CD14-positive monocyte (primary cell): ENCODE results near the gene SBSN. TPM values are rescaled to one million over a fixed set of nuclear protein-coding genes. Genes with fewer than 3 reads are reported as not detected.
A peak's percentile ranks its signal among the peaks of the same experiment; 100 is the strongest.

Experiments used
- DNase-seq, 3 donors: peaks; one replicate each; pipeline ENCODE4 v3.0.0-alpha.2; 2011 to 2022
- H2AFZ ChIP-seq: 2 replicates; pipeline ENCODE4 v1.6.0; 2012; ENCODE audit warnings: mild to moderate bottlenecking, low read depth, low read length, inconsistent platforms; ENCODE audit not compliant: insufficient read depth, poor library complexity, severe bottlenecking
- H3K27ac ChIP-seq, 2 donors: 1 replicate in 1 of 2; 2 replicates in 1 of 2; pipeline ENCODE4 v1.5.1; 2012 to 2013; ENCODE audit warnings: low read length in 2 of 2, control low read depth in 1 of 2, inconsistent platforms in 1 of 2, low read depth in 1 of 2, mild to moderate bottlenecking in 1 of 2
- H3K27me3 ChIP-seq, 2 donors: one replicate each; pipeline versions ENCODE4 v1.6.0 to v1.6.1; 2011 to 2013; ENCODE audit warnings: low read length in 2 of 2; ENCODE audit not compliant: control insufficient read depth in 2 of 2, insufficient read depth in 2 of 2
- H3K36me3 ChIP-seq, 2 donors: replicated peaks in 1 of 2; 1 replicate in 1 of 2; 2 replicates in 1 of 2; pipeline versions ENCODE4 v1.5.1 to v1.6.1; 2012 to 2013; ENCODE audit warnings: low read length in 2 of 2, control low read depth in 1 of 2, inconsistent platforms in 1 of 2, mild to moderate bottlenecking in 1 of 2; ENCODE audit not compliant: insufficient read depth in 2 of 2, control insufficient read depth in 1 of 2
- H3K4me1 ChIP-seq, 2 donors: 1 replicate in 1 of 2; 2 replicates in 1 of 2; pipeline versions ENCODE4 v1.5.1 to v1.6.1; 2012 to 2013; ENCODE audit warnings: low read length in 2 of 2, control low read depth in 1 of 2, inconsistent platforms in 1 of 2, mild to moderate bottlenecking in 1 of 2, moderate library complexity in 1 of 2; ENCODE audit not compliant: insufficient read depth in 2 of 2, control insufficient read depth in 1 of 2
- H3K4me2 ChIP-seq: replicated peaks from 2 replicates; pipeline ENCODE3; 2012; ENCODE audit warnings: low read length, moderate library complexity, mild to moderate bottlenecking; ENCODE audit not compliant: poor library complexity, severe bottlenecking; ENCODE audit errors: extremely low read depth
- H3K4me3 ChIP-seq, 3 experiments: fragments of 200-600 bp in 1 of 3; sonication (generic) in 1 of 3; replicated peaks in 1 of 3; 1 replicate in 2 of 3; 2 replicates in 1 of 3; pipeline ENCODE4 v1.5.1; 2011 to 2013; ENCODE audit warnings: low read length in 3 of 3, mild to moderate bottlenecking in 3 of 3, control low read depth in 2 of 3, low read depth in 2 of 3, inconsistent platforms in 1 of 3, moderate library complexity in 1 of 3
- H3K79me2 ChIP-seq: 2 replicates; pipeline ENCODE4 v1.6.0; 2012; ENCODE audit warnings: mild to moderate bottlenecking, control low read depth, inconsistent platforms, low read length, moderate library complexity; ENCODE audit not compliant: insufficient read depth
- H3K9ac ChIP-seq: 2 replicates; pipeline ENCODE4 v1.6.0; 2017; ENCODE audit warnings: low read length, mild to moderate bottlenecking; ENCODE audit not compliant: insufficient read depth, poor library complexity, severe bottlenecking
- H3K9me3 ChIP-seq, 2 donors: replicated peaks in 1 of 2; 1 replicate in 1 of 2; 2 replicates in 1 of 2; pipeline versions ENCODE4 v1.5.1 to v1.6.1; 2012 to 2013; ENCODE audit warnings: low read length in 2 of 2, control low read depth in 1 of 2; ENCODE audit not compliant: control insufficient read depth in 1 of 2, insufficient read depth in 1 of 2
- H4K20me1 ChIP-seq: 2 replicates; pipeline ENCODE4 v1.6.0; 2012; ENCODE audit warnings: mild to moderate bottlenecking, low read length, control low read depth, moderate library complexity; ENCODE audit not compliant: insufficient read depth
- H3K27ac Mint-ChIP-seq, 7 donors: one replicate each; pipeline ENCODE4 v1.8.0; 2020; ENCODE audit warnings: mild to moderate bottlenecking in 7 of 7, mixed read lengths in 7 of 7, moderate library complexity in 6 of 7, inconsistent platforms in 2 of 7
- H3K27me3 Mint-ChIP-seq, 3 donors: one replicate each; pipeline ENCODE4 v1.8.0; 2021 to 2022; ENCODE audit warnings: low read depth in 3 of 3, mild to moderate bottlenecking in 3 of 3, mixed read lengths in 3 of 3, moderate library complexity in 3 of 3, inconsistent platforms in 1 of 3
- H3K36me3 Mint-ChIP-seq, 2 donors: one replicate each; pipeline ENCODE4 v1.8.0; 2020; ENCODE audit warnings: mixed read lengths in 2 of 2, inconsistent platforms in 1 of 2, mild to moderate bottlenecking in 1 of 2
- H3K4me1 Mint-ChIP-seq: one replicate; pipeline ENCODE4 v1.8.0; 2020; ENCODE audit warnings: mild to moderate bottlenecking, mixed read lengths
- H3K4me3 Mint-ChIP-seq, 2 donors: one replicate each; pipeline ENCODE4 v1.8.0; 2020; ENCODE audit warnings: mild to moderate bottlenecking in 2 of 2, mixed read lengths in 2 of 2, moderate library complexity in 1 of 2
- H3K9me3 Mint-ChIP-seq, 7 donors: one replicate each; pipeline ENCODE4 v1.8.0; 2020 to 2022; ENCODE audit warnings: mixed read lengths in 7 of 7, mild to moderate bottlenecking in 6 of 7, moderate library complexity in 6 of 7, inconsistent platforms in 2 of 7
- WGBS: methylation state at CpG from one replicate; pipeline ENCODE4 v1.1.5; 2013; ENCODE audit warnings: missing lambda C conversion rate; ENCODE audit not compliant: insufficient coverage; 5-methylcytosine and 5-hydroxymethylcytosine counted together
- intact Hi-C, 2 donors: fragments of 100-400 bp; cut with micrococcal nuclease; formaldehyde crosslinking; loops; one replicate each; pipeline versions ENCODE4 v1.15.0 to v1.15.1; 2023
- polyA plus RNA-seq, 3 donors: library from polyadenylated mRNA; depleted of rRNA in 1 of 3; unstranded in 2 of 3; stranded (reverse) in 1 of 3; fragments of 300-500 nt in 2 of 3; fragments of >200 nt in 1 of 3; fragmentation: Illumina TruSeq in 2 of 3; gene quantifications; 1 replicate in 2 of 3; 2 replicates in 1 of 3; pipeline ENCODE4 v1.2.3, GENCODE V29; 2012 to 2021
- TF ChIP-seq, protein P1 (sequence below): fragments of 200-600 bp; IDR thresholded peaks from one replicate; pipeline ENCODE4 v1.8.0; 2022; ENCODE audit warnings: antibody characterized with exemption, mild to moderate bottlenecking

The SBSN gene
- polyA plus RNA-seq, 3 donors, result not detected

DNA sequence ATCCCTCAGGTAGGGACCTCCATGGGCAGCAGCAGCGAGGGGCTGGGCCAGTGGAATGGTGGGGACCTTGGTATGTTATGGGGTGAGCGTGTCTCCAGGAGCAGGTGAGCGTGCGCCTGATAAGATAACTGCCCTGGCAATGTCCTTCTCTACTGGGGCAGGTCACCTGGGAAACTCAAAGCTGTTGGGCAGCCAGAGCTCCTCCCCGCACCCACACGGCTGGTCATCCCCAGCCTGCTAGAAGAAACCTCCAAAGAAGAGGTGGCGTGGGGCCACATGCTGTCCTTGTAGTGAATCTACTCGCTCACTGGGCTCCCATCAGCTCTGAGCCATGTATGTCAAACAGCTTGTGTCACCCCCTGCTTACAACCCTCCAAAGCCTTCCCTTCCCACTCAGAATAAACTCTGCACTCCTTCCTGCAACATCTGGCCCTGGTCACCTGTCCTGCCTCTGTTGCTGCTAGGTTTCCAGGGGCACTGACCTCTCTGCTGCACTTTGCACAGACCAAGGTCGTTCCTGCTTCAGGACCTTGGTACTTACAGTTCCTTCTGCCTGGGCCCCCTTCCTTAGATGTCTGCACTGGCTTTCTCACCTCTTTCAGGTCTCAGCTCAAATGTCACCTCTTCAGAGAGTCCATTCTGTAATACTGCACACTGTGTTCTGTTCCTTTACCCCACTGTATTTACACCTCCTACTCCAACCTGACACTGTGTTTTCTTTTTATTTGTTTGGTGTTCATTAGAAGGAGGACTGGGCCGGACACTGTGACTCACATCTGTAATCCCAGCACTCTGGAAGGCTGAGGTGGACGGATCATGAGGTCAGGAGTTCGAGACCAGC is 37.1 kb upstream of the SBSN start:
- no peaks in the 10 kb centered on the region for H4K20me1 ChIP-seq
- no peak overlapping the region for H3K27ac Mint-ChIP-seq
- H3K36me3 Mint-ChIP-seq, result no peaks in the 10 kb centered on the region
- H3K36me3 ChIP-seq, result no peaks in the 10 kb centered on the region
- H3K27me3 Mint-ChIP-seq, result peaks cover 4 to 21% (median 12%) of the 10 kb centered on the region in 3 donors
- intact Hi-C loops, result no loop called here
- 93% methylated on average over 9 of the region's 12 CpGs for WGBS
- H3K9ac ChIP-seq, result no peak overlapping the region
- no peaks in the 10 kb centered on the region for H3K27me3 ChIP-seq
- H3K4me3 Mint-ChIP-seq, result no peak overlapping the region
- peaks cover 0 to 2% (median 0%) of the 10 kb centered on the region in 7 donors for H3K9me3 Mint-ChIP-seq
- H3K4me2 ChIP-seq, result no peak overlapping the region
- H3K27ac ChIP-seq, result no peak overlapping the region
- no peak overlapping the region for H2AFZ ChIP-seq
- H3K4me1 ChIP-seq, result no peaks in the 10 kb centered on the region
- H3K4me3 ChIP-seq, result no peak overlapping the region
- no peaks in the 10 kb centered on the region for H3K9me3 ChIP-seq
- H3K4me1 Mint-ChIP-seq, result no peaks in the 10 kb centered on the region
- no peak for DNase-seq
- no peaks in the 10 kb centered on the region for H3K79me2 ChIP-seq
- TF ChIP-seq, protein P1, sequence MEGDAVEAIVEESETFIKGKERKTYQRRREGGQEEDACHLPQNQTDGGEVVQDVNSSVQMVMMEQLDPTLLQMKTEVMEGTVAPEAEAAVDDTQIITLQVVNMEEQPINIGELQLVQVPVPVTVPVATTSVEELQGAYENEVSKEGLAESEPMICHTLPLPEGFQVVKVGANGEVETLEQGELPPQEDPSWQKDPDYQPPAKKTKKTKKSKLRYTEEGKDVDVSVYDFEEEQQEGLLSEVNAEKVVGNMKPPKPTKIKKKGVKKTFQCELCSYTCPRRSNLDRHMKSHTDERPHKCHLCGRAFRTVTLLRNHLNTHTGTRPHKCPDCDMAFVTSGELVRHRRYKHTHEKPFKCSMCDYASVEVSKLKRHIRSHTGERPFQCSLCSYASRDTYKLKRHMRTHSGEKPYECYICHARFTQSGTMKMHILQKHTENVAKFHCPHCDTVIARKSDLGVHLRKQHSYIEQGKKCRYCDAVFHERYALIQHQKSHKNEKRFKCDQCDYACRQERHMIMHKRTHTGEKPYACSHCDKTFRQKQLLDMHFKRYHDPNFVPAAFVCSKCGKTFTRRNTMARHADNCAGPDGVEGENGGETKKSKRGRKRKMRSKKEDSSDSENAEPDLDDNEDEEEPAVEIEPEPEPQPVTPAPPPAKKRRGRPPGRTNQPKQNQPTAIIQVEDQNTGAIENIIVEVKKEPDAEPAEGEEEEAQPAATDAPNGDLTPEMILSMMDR, result no peak

DNA sequence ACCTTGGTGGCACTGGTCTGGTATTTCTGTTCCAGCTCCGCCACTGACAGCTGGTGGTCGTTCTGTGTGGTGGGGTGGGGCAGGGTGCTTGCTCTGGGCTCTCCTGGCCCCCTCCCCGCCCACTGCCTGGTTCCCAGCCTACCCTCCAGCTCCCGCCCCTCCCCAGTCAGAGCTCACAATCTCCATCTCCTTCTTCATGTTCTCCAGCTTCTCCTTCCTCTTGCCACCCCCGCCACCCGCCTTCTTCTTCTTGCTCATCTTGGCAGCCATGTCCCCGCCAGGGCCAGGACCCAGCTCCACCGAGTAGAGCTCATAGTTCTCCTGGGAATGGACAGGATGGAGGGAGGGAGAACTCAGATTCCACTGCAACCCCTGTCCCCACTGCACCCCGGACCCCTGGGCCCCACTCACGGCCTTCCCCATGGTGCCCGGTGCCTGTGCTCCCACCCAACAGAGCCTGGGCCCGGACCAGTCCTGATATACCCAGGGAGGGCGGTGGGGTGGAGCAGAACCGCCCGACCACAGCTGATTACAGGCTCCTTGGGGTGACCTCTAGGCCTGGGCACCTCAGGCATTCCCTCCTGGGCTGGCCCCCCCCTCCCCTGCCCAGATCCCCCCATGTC is 35.2 kb upstream of the SBSN start, which contains the start of gene ATP4A:
TSS of gene ATP4A (minus strand) at position 452 of the 623 bp plus-strand sequence. CDS start at position 423, 29 bp downstream.
- peaks cover 0 to 14% of the 10 kb centered on the region in 2 donors for H3K27me3 ChIP-seq
- no peak within 1 kb of the TSS for H3K9ac ChIP-seq
- peaks cover 3% of the 10 kb centered on the region in 2 donors for H3K4me1 ChIP-seq
- no peaks in the 10 kb centered on the region for H3K79me2 ChIP-seq
- H3K36me3 ChIP-seq, result no peaks in the 10 kb centered on the region
- Mint-ChIP-seq H3K4me3 (peak within 1 kb of the TSS in 1 of 2 donors; percentile 33), H3K9me3 (peaks cover 0 to 8% (median 0%) of the 10 kb centered on the region in 7 donors), H3K27me3 (peaks cover 22 to 36% (median 27%) of the 10 kb centered on the region in 3 donors), H3K4me1 (peaks cover 3% of the 10 kb centered on the region), H3K36me3 (no peaks in the 10 kb centered on the region), H3K27ac (no peak within 1 kb of the TSS)
- no peak for DNase-seq
- peaks cover 0 to 5% of the 10 kb centered on the region in 2 donors for H3K9me3 ChIP-seq
- H3K27ac ChIP-seq, result no peak within 1 kb of the TSS
- no peak within 1 kb of the TSS for H2AFZ ChIP-seq
- H3K4me3 ChIP-seq, result no peak within 1 kb of the TSS
- no peak within 1 kb of the TSS for H3K4me2 ChIP-seq
- no peaks in the 10 kb centered on the region for H4K20me1 ChIP-seq
- TF ChIP-seq, protein P1, result no peak
- WGBS, result 82% methylated on average over 5 of the region's 15 CpGs
- intact Hi-C loops, result no loop called here
